HG02759 (cell line): Measurements from ENCODE around the gene FAM13A.
A peak's percentile ranks its signal among the peaks of the same experiment; 100 is the strongest.
"Not testable (repeated sequence)": the region's sequence is repeated elsewhere in the genome, so short reads cannot be mapped to it uniquely, and the experiment has no call there.

Experiments used
- ATAC-seq: cut with Tn5 transposase; IDR thresholded peaks from one replicate; pipeline ENCODE4 v1.9.1; 2021; ENCODE audit warnings: mild to moderate bottlenecking, moderate library complexity; ENCODE audit not compliant: unreplicated experiment

FAM13A gene

DNA sequence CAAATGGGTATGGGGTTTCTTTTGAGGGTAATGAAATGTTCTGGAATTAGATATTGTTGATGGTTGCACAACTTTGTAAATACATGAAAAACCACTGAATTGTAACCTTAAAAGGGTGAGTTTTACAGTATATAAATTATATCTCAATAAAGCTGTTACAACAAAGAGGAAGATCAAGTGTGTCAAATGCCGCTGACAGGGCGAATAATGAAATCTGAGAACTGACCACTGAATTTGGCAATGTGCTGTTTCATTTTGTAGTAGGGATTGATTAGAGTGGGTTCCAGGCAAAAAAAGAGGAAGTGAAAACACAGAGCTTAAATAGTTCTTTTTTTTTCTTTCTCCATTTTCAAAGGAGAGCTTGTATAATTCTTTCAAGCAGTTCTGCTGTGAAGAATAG, 198.2 kb downstream of the FAM13A start:
- peak; percentile 91 for ATAC-seq

DNA sequence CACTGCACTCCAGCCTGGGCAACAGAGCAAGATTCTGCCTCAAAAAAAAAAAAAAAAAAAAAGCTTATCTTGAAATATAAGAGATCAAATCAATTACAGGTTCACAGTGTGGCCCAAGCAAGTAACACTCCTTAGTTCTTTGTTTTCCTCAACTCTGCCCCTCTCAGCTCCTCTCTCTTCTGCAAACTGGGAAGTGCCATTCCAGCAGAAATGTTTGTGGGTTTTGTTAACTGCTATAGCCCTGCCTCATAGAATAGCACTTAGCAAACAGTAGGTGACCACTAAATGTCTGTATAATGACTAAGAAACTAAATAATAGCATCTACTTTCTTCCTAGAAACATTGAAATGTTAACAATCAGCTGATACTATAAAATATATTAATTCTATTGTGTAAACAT, 199.4 kb downstream of the FAM13A start:
- ATAC-seq: no peak

DNA sequence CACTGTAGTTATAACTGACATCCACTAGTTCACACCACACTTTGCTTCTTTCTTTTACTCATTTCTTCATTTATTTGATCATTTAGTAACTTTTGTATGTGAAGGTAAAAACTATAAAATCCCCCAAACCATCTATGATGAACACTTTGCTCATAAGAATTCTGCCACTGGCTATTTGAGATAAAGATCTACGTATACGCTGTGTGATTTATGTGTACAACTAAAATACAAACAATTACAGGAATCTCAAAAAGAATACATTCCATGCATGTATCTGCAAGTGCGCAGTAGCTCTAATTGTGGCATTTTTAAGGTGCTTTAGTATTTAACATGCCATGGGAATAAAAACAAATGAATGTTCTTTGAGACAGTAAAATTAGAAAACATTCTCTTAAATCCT, 202.5 kb downstream of the FAM13A start:
- no peak for ATAC-seq

DNA sequence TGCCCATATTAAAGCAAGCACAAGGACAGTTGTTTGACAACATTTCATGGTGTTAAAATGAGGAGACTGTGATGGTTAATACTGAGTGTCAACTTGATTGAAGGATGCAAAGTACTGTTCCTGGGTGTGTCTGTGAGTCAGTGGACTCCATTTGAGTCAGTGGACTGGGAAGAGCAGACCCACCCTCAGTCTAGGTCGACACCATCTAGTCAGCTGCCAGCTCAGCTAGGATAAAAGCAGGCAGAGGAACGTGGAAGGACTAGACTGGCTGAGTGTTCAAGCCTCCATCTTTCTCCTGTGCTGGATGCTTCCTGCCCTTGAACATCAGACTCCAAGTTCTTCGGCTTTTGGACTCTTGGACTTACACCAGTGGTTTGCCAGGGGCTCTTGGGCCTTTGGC, 203.4 kb downstream of the FAM13A start:
- ATAC-seq: not testable (repeated sequence)

DNA sequence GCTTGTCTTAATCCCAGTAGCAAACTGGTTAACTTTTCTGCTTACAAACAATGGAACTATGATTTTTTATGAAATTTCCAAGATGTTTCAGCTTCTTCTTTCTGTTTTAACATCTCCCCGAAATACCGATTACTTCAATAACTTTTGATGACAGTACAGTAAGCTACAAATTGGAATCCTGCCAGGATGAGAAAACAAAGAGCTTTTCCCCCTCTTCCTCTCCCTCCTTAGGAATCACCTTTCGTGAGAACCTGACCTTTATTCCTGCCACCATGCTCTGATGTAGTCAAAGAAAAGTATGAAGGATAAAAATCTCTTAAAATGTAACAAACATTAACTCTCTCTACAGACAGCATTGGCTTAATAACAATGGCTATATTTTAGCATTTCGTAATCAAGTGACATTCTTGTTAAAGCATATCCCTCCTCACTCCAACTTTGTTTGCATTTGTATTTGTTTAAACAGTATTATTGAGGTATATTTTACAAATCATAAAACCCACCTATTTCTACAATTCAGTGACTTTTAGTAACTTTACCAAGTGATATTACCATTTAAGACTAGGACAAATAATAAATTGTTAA, 210.7 kb downstream of the FAM13A start:
- no peak for ATAC-seq

DNA sequence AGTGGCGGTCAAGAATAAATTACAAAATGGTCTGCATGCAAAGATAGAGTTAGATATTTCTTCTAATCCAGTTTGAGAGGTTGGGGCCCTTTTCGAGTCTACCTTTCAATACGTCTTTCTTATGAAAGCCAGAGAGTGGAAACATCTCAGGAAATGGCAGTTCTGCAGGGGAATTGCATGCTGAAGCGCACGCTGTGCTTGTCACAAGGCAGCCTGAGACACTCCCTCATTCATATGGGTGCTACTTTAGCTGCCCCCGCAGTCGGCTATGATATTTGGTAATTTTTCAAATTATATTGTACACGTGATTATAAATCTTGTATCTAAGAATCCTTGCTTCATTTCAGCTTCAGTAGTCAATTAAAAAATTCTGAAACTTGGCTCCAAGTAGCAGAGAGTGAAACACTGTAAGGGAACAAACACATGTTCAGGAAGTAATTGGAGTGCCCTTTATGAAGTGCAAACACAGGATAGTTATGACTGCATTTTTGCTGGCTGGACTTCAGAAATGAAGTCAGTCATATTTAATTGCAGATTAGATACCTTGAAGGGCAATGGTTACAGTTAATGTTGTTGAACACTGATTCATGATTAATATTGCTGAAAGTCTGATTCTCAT, 213.8 kb downstream of the FAM13A start:
- no peak for ATAC-seq

DNA sequence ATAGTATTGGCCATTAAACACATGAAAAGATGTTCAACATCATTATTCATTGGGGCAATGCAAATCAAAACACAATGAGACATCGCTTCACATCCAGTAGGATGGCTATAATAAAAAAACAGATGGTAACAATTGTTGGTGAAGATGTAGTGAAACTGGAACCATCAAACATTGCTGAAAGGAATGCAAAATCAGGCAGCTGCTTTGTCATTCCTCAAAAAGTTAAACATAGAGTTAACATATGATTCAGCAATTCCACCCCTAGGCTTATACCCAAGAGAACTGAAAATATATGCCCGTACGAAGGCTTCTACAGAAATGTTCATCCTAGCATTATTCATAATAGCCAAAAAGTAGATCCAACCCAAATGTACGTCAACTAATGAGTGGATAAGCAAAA, 215.3 kb downstream of the FAM13A start:
- no peak for ATAC-seq

DNA sequence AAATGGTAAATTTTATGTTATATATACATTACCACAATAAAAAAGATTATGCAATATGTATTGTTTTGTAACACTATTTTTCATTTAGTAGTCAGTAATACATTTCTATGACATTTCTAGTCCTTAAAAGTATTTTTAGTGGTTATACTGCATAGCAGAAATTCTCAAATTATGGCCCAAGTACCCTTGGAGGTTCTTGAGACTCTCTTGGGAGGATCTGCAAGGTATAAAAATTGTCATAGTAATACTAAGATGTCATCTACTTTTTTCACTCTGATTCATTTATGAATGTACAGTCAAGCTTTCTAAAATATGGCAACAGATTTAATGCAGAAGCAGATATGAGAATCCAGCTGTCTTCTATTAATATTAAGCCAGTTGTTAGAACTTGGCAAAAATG, 220.8 kb downstream of the FAM13A start:
- no peak for ATAC-seq

DNA sequence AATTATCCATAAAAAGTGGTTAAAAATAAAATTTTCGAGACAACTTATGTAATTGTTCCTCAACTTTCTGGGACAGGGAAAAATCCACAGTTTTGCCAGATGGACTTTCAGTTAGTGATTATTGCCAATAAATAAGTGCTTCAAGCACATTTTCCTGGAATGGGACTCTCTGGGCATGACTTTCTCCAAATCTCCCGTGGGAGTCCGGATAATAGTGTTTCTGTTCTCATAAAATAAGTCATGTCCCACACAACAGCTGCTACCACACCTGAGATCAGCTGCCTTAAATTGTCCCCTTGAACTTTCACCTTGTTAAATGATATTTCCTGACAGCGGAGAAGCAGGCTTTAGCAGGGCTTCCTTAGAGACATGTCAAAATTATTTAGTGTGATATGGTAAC, 226.0 kb downstream of the FAM13A start:
- no peak for ATAC-seq

DNA sequence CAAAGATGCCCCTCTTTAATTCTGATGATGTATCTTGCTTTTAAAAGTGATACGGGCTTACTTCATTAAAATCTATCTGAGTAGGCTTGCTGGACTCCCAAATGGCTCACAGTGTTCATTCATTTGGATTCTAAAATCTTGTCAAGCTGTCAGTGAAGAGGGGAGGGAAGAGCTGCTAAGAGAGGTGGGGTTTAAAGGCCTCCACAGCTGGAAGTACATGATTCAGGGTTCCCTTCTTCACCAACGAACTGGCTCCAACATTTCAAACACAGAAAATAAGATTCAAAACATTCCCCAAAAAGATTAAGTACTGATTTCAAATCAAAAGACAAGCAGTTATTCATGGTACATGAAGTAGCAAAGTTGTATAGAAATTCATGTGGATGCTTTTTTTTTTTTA, 226.4 kb downstream of the FAM13A start:
- ATAC-seq: no peak

DNA sequence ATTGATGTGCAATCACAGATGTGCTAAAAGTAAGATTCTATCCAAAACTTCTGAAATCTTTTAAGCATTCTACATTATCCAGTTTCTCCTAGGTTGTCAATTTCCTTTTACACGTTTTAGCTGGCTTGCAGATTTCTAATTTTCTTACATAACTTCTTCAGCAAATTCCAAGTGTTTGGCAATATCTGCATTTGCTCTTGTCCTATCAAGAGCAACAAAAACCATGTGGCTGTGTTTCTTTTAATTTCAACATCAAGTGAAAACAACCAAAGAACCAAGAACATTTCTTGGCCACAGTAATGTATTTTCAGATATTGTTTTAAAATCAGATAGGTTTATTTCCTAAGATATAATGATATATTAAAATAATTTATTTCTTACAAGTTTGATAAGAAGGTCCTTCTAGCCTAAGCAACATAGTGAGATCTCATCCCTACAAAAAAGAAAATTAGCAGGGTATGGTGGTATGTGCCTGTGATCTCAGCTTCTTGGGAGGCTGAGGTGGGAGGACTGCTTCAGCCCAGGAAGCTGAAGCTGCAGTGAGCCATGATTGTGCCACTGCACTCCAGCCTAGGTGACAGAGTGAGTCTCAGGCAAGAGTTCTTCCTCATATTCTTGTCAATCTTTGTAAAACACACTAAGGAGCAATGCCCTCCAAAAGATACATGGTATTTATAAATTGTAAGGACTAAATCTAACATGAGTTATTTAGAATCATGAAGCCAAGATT, 228.0 kb downstream of the FAM13A start:
- no peak for ATAC-seq

DNA sequence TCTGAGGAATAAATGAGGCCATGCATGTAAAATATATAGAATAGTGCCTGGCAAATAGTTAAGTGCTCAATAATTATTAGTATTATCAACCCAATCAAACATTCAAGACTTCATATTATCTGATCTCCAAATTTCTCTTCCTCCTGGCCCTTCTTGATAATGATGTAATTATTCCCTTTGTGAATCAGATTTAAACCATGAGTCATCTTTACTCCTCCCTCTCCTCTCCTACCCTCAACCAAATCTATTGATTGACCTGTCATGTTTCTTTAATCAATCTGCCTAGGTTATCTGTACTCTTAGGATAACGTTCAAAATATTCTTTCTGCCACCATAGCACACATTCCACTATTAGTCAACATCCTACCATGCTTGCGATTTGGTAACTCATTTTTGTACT, 229.5 kb downstream of the FAM13A start:
- ATAC-seq: no peak

DNA sequence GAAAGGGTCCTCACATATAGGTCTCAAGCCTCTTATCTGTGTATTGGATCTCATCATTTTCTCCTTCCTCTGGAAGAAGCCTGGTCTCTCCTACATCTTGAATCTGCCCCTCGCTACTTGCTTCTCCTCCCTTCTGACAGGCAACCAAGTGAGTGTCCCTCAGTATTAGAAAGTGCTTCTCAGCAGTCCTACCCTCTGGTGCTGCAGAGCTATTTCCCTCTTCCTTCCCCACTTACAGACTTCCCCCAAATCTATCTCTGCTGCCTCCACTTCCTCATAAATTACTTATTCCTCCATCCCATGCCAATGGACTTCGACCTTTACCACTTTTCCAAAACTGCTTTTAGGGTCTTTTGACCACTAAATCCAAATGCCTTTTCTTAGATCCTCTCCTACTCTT, 230.2 kb downstream of the FAM13A start:
- ATAC-seq: no peak

DNA sequence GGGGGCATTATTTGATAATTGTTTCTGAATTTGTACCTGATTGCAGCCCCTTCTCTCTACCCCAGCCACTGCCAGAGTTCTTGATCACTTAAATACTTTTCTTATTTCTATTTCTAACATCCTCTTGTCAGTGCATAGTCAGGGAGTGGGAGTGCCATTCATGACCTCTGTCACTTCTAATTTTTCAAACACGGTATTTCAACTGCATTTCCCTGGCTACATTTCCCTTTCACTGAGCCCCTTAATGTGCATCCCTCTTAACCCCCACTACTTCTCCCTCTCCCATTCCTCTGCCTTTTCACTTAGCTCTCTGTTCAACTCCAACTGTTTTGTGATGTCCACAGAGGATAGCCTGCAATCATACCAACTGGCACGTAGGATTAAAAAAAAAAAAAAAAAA, 231.1 kb downstream of the FAM13A start:
- ATAC-seq: no peak

DNA sequence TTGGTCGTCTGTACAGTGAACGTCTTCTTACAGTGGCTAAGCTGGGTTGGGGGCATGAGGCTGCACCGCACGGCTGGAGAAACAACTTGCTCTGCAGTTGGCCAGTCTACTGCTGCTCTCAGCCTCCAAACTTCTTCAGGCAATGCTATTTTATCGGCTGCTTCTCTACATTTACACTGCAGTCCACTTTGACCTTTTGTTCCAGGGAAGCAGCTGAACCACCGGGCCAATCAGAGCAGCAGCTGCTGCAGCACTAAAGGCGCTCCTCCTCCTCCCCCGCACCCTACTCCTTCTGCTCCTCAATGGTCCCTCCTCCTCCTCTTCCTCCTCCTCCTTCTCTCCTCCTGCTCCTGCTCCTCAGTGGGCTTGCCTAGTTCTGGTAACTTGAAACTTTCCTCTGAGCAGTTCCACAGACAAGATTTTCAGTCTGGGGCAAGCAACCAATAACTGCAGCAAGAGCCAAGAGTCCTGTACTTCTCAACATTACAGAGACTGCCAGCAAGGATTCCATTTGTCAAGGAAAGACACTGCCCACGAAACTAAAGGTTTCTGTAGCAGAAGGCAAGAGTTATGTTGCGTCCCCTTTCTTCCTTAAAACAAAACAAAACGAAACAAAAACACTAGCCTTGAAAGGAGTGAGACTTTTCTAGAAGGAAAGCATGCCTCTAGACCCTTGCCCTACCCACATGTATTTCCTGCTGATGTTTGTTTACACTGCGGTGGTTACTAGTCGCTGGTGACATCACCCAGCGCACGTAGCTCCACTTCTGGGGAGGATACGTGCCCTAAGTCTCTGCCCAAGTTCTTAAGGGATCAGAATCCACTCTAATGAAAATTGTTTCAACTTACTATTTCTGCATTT, 233.7 kb downstream of the FAM13A start:
- peak; percentile 95 for ATAC-seq

DNA sequence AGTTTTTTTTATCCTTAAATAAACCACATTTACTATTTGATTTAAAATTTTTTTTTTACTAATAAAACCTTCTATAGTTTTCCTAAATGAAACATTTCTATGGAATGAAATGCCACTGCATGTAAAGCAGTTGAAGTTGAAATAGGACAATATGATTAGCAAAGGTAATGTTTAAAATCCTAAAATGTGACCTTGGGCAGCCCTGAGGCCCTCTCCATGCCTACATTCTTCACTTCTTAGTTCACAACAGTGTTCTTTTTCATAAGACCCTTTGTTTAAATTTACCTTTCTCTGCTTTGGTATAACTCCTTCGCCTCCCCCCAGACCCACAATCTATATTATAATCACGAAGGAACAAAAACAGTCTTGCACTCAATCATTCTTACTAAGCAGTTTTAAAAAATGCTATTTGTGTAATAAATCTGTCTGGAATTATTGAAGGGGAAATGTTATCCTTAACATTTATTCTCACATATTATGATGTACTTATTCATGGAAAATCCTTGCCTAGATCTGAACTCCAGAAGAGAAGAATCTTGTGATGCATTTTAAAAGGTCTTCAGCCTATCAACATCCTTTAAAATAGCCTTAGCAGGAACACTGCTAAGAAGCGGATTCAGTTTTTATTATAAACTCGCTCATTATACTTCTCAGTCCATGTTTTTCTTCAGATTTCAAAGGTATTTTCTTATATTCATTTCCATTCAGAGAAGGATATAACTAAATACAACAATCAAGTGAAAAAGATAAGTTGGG, 234.8 kb downstream of the FAM13A start:
- no peak for ATAC-seq

DNA sequence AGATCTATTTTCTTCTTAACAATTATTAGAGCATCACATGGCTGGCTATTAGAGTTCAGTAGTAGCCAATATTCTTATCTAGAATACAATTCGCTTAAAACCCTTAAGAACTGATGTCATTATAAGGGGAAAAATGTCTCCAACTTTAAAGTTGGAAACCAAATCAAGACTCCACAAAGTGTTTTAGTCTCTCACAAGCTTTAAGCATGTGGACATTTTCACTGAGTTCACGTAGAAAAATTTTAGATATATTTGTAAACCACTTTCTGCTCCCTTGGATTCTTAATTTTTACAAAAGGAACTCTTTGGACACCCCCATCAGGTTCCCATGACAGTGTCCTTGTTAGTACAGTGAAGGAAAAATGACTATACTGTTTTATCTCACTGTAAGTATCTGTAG, 235.5 kb downstream of the FAM13A start:
- no peak for ATAC-seq

DNA sequence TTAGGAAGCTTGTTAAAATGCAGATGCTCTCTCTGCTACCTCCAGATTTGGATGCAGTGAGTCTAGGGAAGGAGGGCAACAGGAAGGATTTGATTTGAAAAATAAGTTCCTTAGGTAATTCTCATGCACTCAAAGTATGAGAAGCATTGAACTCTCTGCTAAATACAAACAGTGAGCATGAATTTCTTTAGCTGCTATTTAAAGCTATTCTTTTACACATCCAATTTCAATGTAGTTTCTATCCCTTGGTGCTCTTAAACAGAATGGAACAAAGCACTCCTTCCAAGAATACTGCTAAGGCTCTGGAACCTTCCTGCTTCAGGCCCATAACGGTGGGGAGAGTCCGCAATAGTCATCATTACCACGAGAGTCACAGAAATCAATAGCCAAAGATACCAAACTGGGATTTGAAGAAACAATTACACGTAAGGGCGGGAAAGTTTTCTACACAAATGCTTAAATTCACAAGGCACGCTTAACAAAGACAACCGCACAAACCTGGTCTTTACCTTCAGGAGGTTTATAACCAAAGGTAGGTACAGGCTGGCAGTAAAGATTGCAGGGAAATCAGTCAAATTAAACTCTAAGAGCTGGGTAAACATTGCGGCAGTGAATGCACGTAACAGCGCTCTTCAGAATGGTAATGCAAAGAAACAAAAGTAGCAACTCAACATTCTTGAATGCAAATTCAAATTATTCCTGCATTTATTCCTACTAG, 236.1 kb downstream of the FAM13A start:
- ATAC-seq: no peak

DNA sequence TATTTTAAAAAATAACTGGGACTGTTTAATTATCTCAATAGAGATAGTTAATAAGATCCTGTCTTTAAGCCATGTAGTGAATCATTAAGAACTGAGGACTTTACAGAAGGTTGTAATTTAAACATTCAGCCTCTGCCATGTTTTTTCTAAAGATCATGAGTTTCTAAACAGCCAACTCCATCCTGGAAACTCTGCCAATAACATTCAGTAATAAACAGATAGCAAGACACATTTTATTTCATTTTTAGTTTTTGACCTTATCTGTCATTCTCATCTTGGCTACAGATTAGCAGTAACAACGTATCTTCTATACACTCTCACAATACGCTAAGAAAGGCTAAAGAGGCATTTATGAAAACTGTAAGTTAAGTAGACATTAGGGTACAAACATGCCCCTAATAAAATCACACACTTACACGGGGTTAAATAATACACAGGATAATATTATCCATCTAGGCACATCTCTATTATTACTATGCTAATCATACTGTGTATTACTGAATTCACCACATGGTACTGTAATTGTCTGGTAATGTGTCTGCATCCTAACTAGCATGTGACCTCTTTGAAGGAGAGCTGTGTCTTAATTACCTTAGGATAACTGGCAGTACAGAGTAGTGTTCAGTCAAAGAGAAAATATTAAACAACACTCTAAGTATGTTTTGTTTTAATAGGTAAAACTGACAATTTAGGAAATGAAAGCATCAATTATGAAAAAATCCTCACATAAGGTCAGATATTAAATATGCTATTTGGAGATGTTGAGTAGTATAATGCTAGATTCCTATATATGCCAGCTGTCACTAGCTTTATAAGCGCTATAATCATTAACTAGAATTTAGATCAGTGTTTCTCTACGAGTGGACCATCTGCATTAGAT, 236.9 kb downstream of the FAM13A start:
- no peak for ATAC-seq
